ENCODE data around the gene PROSER3.

- no peak for TF ChIP-seq CTCF (conservative IDR thresholded peaks at IDR 0.05; ENCODE audit: low read length)
- TF ChIP-seq EZH2phosphoT487 (IDR thresholded peaks at IDR 0.05; ENCODE audit: borderline replicate concordance, low read depth, low read length) = no peak
These were observed 6.7 kb downstream of the PROSER3 start for GRCh38 chr19:35764432-35765315.

Data from OCI-LY7 (cell line).